Heart right ventricle (tissue), 16 donors: ENCODE measurements around the gene KRT7. TPM values are rescaled to one million over a fixed set of nuclear protein-coding genes. Genes with fewer than 3 reads are reported as not detected.

Experiments used
- ATAC-seq, 8 donors: fragments of 200-7000 bp; cut with Tn5 transposase; one replicate each; pipeline ENCODE4 v1.9.1; 2020; ENCODE audit warnings: mild to moderate bottlenecking in 8 of 8, moderate library complexity in 8 of 8, moderate number of reproducible peaks in 1 of 8
- DNase-seq, 2 donors: peaks; one replicate each; pipeline ENCODE4 v3.0.0-alpha.2; 2020
- H3K27ac ChIP-seq, 10 donors: fragments of 200-600 bp; sonication (generic) in 2 of 10; one replicate each; pipeline versions ENCODE4 v1.5.0 to v1.8.0; 2020 to 2022; ENCODE audit warnings: mild to moderate bottlenecking in 3 of 10
- H3K27me3 ChIP-seq, 7 donors: fragments of 200-600 bp; one replicate each; pipeline ENCODE4 v1.8.0; 2021 to 2022; ENCODE audit warnings: mild to moderate bottlenecking in 2 of 7
- H3K36me3 ChIP-seq, 9 donors: fragments of 200-600 bp; sonication (generic) in 1 of 9; one replicate each; pipeline versions ENCODE4 v1.5.0 to v1.8.0; 2020 to 2022; ENCODE audit warnings: mild to moderate bottlenecking in 2 of 9
- H3K4me1 ChIP-seq, 9 donors: fragments of 200-600 bp; sonication (generic) in 1 of 9; one replicate each; pipeline versions ENCODE4 v1.5.0 to v1.8.0; 2020 to 2022; ENCODE audit warnings: mild to moderate bottlenecking in 4 of 9
- H3K4me3 ChIP-seq, 10 donors: fragments of 200-600 bp; sonication (generic) in 2 of 10; one replicate each; pipeline versions ENCODE4 v1.5.0 to v1.8.0; 2020 to 2022; ENCODE audit warnings: mild to moderate bottlenecking in 7 of 10, moderate library complexity in 2 of 10
- H3K9me3 ChIP-seq, 11 donors: fragments of 200-600 bp in 10 of 11; sonication (generic) in 2 of 11; one replicate each; pipeline versions ENCODE4 v1.5.0 to v1.8.0; 2013 to 2022; ENCODE audit warnings: mild to moderate bottlenecking in 2 of 11, control low read depth in 1 of 11, moderate library complexity in 1 of 11
- CTCF ChIP-seq, 9 donors: fragments of 200-600 bp; sonication (generic) in 2 of 9; IDR thresholded peaks; one replicate each; pipeline versions ENCODE4 v1.5.0 to v1.8.0; 2021 to 2022; ENCODE audit warnings: antibody characterized with exemption in 9 of 9, mild to moderate bottlenecking in 5 of 9, moderate library complexity in 1 of 9
- WGBS, 2 donors: extraction: QIAGEN DNeasy Blood & Tissue Kit; methylation state at CpG; one replicate each; pipeline ENCODE4 v1.1.7; 2013; ENCODE audit warnings: inconsistent platforms in 1 of 2; 5-methylcytosine and 5-hydroxymethylcytosine counted together
- intact Hi-C, 10 donors: fragments of 100-400 bp; cut with DNase I; formaldehyde crosslinking; loops; one replicate each; pipeline versions ENCODE4 v1.11.1 to v1.14.2; 2022
- polyA plus RNA-seq, 2 donors: library from polyadenylated mRNA; stranded (reverse); fragments of 200-250 nt; gene quantifications; one replicate each; pipeline ENCODE4 v1.2.3, GENCODE V29; 2013
- total RNA-seq, 10 donors: library from RNA; stranded (reverse); fragmentation: NEBNext Ultra II Directional in 3 of 10; extraction: Animal tissue kit (Norgen Biotek cat#: 25700) in 3 of 10; gene quantifications; one replicate each; pipeline versions ENCODE4 v1.2.1 to v1.2.4, GENCODE V29; 2021 to 2023
- donor health status: Arrhythmogenic right ventricular cardiomyopathy.
- donor health status: ischemic (EF 13 %, LVEDD 7.1; RV severe dilation, severe dysfunction).
- donor health status: healthy with polysubstance abuse.
- donor health status: DM: no; HTN: yes; CAD: no.
- donor health status: DM: no; HTN: no; CAD: no.
- donor health status: ischemic (EF 25% LVEDD 6.9; RV normal size, moderate dysfunction).
- donor health status: ischemic (EF 25% LVEDD 5.7; RV mildly dilated, moderate dysfunction).
- donor health status: healthy.
- donor health status: DM: yes; HTN: yes; CAD: no.
- donor health status: Ischemic cardiomyopathy.
- donor health status: ischemic (EF 35%, LVEDD 5.7; RV mildly dilated, moderate dysfunction).
- donor health status: nonischemic (EF 11% LVEDD 7.7; RV severe dilation, severe dysfunction).
- donor health status: DM: yes; HTN: yes; CAD: no.
- donor health status: PGD.
- donor health status: ischemic (EF 29% LVEDD 5.4; RV normal size, mild dysfunction).
- donor health status: nonischemic (EF 23%, LVEDD 6.1; RV moderate dilation, normal function).

Gene KRT7
- total and polyA plus RNA-seq, 12 donors: 0.59 to 10.8 (median 1.8) TPM; not detected in 3

GRCh38 chr12:52291267-52291935 lies 58.4 kb downstream of the KRT7 start, which contains the start of gene KRT81:
KRT81 (minus strand) TSS chr12:52291534; CDS start chr12:52291465, 69 bp downstream.
- Histone ChIP-seq H3K9me3 (no peaks in the 10 kb centered on the region), H3K4me3 (no peak within 1 kb of the TSS), H3K27me3 (peaks cover 0 to 36% (median 27%) of the 10 kb centered on the region in 7 donors), H3K36me3 (no peaks in the 10 kb centered on the region), H3K27ac (no peak within 1 kb of the TSS), H3K4me1 (no peaks in the 10 kb centered on the region)
- 29 to 49% methylated on average over 15 to 23 of the region's 32 CpGs for WGBS, 2 donors
- DNase-seq (no peak), ATAC-seq (no peak)
- TF ChIP-seq CTCF (IDR thresholded peaks at IDR 0.05): no peak
- intact Hi-C loops: no loop called here

- H3K9me3 ChIP-seq: no peaks in the 10 kb centered on the region
- H3K36me3 ChIP-seq: no peaks in the 10 kb centered on the region
- ATAC-seq: no peak
- no peak overlapping the region for H3K4me3 ChIP-seq
- H3K4me1 ChIP-seq: no peaks in the 10 kb centered on the region
- H3K27ac ChIP-seq: no peak overlapping the region
- WGBS, 2 donors: 78 to 95% methylated on average over 1 of the region's 1 CpG
- intact Hi-C loops: no loop called here
- TF ChIP-seq CTCF (IDR thresholded peaks at IDR 0.05): no peak
- DNase-seq: no peak
- peaks cover 0 to 55% (median 45%) of the 10 kb centered on the region in 7 donors for H3K27me3 ChIP-seq
Measured at GRCh38 chr12:52293926-52294325, 60.9 kb downstream of the KRT7 start.

DNA sequence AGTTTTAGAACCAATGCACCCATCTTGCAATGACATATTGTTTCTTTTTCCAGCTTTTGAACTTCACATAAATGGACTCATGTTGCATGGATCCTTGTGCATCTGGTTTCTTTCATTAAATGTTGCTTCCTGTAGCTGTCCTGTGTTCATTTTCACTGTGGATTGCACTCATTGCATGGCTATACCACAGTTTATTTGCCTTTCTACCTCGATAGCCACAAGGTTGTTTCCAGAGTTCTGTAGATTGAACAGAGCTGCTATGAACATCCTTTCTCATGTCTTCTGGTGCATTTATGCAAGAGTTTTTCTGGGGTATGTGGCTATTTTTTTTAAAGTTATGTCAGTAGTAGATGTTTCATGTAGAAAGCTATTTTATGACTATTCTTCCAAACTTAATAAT lies 61.8 kb downstream of the KRT7 start:
- H3K9me3 ChIP-seq: no peaks in the 10 kb centered on the region
- ATAC-seq: no peak
- no peak for TF ChIP-seq CTCF (IDR thresholded peaks at IDR 0.05)
- 44 to 48% methylated on average over 1 of the region's 1 CpG for WGBS, 2 donors
- H3K27me3 ChIP-seq: peaks cover 0 to 62% (median 47%) of the 10 kb centered on the region in 7 donors
- H3K27ac ChIP-seq: no peak overlapping the region
- intact Hi-C loops: no loop called here
- no peak overlapping the region for H3K4me3 ChIP-seq
- no peak for DNase-seq
- no peaks in the 10 kb centered on the region for H3K36me3 ChIP-seq
- H3K4me1 ChIP-seq: no peaks in the 10 kb centered on the region

GRCh38 chr12:52295663-52296062 lies 62.6 kb downstream of the KRT7 start:
- intact Hi-C loops: no loop called here
- Histone ChIP-seq H3K27me3 (peaks cover 0 to 66% (median 56%) of the 10 kb centered on the region in 7 donors), H3K9me3 (no peaks in the 10 kb centered on the region), H3K4me1 (no peaks in the 10 kb centered on the region), H3K4me3 (no peak overlapping the region), H3K27ac (no peak overlapping the region), H3K36me3 (no peaks in the 10 kb centered on the region)
- ATAC-seq: no peak
- 67 to 77% methylated on average over 1 of the region's 1 CpG for WGBS, 2 donors
- no peak for TF ChIP-seq CTCF (IDR thresholded peaks at IDR 0.05)
- DNase-seq: no peak
